ENCODE data around the gene PRKCQ.

PRKCQ gene

DNA sequence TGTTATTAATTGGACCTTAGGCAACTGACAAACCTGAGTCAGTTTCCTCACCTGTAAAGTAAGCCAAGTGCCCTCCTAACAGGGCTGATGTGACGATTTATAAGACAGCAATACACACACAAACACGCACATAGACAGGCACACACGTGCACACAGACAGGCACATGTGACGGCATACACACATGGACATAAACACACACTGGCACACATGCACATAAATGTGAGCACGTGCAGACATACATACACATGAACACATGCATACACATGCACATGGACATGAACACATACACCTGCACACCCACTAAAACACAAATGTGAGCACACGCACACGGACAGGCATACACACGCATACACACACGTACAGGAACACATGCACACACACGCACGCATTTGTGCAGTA is 148.9 kb downstream of the PRKCQ start:
- DNase-seq, result peak; percentile 13

DNA sequence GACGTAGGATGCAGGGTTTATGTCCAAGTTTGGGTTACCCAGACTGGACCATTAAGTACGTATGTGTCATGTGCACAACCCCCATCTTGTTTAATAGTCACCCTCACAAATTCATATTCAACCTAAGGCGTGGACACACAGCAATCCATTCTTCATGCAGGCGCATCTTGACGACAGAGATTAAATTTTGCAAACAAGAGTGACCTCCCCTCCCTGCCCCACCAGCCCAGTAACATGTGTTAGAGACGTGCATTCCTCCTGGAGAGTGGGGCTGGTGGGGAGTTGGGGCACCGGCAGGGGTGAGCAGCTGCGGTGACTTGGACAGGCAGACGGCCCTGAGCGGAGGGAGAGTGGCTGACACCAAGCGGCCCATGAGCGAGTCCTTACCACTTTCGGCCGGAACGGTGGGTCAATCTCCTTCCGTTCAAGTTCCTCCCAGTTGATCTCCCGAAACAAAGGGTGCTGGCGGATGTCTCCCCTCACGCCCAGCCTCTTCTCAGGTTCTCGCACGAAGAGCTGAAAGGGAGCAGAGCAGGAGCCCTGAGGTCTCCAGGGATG is 149.6 kb downstream of the PRKCQ start:
- no peak for DNase-seq

DNA sequence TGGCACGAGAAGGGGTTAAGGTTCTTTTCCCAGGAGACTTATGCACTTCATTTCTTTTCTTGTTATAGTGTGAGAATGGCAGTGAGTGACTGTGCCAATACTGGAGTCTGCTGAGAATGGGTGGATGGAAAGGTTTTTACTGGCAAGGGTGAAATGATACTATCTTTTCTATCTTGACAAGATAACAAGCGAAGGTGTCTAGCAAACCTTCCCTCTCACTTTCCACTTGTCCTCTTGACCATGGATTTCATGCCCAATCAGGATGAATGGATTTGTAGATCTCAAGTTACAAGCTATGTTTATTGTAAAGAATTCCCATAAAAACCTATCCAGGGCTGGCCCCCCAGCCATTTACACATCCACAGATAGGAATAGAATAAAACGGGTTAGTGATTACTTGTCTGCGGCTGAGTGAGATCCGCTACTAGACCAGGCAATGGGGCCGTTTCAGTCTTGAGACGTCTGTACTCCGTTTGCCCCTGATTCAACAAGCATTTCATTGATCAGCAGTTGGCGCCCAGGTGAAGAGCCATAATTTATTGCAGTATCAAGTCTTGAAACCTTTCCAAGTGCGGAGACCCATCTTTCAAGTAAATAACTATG is 152.6 kb downstream of the PRKCQ start:
- no peak for DNase-seq

DNA sequence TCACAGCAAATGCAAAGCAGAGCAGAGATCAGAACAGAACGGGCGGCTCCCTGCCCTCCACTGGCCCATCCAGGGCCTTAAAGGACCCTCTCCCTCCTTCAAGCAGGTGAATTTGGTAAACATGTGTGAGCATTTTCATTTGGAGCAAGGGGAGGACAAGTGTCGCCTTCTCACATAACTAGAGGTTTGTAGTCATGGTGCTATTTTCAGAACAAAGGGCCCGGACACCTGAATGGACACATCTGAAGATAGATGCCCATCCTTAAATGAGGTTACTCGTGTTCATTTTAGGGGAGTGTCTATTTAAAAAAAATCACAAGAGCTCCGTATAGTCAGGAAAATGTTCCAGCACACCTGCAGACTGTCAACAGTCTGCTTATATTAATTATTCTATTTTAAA is 153.8 kb downstream of the PRKCQ start:
- DNase-seq, result no peak

DNA sequence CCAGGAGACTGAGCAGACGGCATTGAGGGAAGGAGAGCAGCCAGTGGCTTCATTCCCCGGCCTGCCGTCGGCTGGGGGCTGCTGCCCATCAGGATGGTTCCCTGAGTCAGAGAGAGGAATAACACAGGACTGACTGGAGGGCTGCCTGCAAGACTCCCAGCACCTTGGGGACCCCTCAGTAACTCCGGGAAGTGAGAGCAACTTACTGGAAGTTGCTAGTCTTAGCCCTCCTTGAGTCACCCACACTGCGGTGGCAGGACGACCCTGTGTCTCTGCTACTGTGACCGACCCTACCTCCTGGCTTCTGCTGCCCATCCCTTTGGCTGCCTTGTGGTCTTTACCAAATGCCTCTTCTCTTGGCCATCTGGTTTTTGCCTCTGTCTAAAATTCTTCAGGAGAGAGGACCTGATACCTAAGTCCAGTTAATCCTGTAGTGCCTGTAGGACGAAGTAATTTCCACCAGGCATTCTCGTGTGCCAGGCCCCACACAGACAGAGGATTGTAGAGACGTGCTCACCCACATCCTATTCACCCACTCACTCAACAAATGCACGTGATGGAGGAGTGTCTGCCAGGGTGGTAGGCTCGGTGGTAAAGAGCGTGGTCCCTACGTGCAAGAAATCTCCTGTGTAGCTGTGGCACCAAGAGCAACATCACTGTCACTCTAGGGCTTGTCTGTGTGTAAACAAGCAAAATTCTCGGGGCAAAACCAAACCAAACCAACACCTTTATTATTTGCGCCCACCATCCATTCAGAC is 156.5 kb downstream of the PRKCQ start:
- DNase-seq, result peak; percentile 70

DNA sequence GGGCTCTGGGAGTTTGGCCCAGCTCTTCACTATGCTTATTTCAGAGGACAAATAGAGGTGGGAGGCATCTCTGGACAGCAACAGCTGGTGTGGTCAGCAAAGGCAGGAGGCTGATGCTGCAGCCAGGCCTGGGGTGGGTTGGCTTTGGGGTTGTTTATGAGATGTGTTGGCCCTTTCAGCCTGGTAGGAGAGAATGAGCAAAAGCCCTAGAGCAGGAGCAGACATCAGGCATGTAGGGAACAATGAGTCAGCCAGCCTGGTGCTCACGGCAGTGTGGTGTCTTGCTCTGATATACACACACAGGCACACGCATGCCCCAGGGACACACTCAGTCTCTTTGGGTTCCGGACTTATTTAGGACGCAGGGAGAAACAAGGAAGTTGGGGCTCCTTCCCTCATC is 157.1 kb downstream of the PRKCQ start:
- peak; percentile 75 for DNase-seq

DNA sequence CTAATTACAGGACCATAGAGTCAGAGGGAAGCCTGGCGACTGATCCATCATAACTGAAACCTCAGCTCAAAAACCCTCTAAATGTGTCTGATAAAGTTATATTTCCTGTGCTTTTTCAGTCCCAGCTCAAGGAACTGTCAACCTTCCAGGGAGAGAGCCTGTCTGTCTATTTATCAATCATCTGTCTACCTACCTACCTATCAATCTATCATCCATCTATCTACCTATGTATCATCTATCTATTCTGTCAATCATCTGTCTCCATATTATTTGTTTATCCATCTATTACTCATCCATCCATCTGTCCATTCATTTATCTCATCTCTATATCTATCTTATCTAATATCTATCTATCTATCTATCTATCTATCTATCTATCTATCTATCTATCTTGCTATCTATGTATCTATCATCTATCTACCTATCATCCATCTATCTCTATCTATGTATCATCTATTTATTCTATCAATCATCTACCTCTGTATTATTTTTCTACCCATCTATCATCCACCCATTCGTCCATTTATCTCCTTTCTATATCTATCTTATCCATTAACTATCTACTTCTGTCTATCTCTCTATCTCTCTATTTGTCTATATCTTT is 161.4 kb downstream of the PRKCQ start:
- DNase-seq, result no peak

DNA sequence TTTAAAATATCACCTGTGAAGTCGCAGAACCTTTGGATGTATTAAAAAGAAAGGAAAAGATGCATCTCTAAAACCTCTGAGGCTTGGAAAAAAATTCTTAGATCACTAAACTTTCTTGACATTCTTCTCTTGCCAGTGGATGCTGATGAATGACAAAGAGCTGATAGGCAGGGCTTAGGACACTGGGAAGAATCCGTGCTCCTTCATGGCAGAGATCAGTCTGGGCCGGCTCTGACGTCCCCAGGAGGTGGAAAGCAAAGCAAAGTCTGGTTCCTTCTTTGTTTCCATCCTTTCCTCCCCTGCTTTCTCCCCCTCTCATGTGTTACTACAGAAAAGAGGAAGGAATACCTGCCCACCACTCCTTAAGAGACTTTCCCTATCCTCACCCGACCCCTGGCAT is 161.9 kb downstream of the PRKCQ start:
- no peak for DNase-seq

DNA sequence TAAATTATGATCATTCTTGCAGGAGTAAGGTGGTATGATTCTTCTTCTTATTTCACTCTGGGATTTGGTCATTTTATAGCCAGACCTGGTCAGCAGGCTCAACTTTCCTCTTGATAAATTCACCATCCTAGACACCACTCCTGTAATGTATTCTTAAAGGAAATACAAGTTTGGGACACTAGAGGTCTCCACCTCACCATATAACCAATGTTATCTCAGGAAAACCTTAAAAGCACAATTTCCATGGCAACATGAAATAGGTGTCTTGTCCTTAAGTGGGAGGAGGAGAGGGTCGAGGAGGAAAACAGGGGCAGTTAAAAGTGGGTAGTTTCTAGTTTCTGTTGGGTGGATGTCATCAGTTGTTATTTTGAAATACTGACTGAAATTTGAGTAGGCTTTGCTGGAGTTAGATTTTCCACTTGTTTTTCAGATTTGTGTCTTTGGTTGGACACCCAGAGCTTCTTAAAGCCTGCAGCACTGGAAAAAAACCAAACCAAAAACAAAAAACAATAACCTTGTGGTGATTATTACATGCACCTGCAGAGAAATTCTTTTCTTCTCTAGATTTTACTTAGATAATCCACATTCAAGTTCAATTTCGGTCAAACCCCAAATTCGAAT is 163.1 kb downstream of the PRKCQ start:
- DNase-seq, result no peak

DNA sequence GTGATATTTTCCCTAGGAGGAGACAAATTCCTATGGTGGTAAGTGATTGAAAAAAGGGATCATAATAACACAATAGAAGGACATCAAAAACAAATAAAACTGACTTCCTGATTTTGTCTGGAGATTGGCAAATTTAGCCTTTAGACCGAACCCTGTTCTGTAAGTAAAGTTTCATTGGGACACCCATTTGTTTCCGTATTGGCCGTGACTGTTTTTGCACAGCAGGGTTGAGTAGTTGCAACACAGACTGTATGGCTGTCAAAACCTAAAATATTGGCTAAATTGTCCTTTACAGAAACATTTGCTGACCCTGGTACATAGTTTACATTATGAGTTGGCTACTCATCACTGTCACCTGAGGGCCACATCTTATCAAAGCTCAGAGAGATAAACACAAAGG is 168.6 kb downstream of the PRKCQ start:
- no peak for DNase-seq

DNA sequence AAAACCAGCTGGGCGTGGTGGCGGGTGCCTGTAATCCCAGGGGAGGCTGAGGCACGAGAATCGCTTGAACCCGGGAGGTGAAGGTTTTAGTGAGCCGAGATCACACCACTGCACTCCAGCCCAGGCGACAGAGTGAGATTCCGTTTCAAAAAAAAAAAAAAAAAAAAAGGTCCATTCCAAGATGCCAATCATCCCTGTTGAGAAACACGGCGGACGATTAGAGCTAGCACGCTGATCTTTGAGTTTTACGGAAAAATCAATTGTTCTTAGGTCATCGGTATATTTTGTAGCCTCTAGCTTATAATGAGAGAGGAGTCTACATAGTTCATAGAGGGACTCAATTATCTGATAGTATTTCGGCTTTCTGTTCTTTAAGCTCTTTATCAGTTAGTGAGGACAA is 169.2 kb downstream of the PRKCQ start:
- no peak for DNase-seq

DNA sequence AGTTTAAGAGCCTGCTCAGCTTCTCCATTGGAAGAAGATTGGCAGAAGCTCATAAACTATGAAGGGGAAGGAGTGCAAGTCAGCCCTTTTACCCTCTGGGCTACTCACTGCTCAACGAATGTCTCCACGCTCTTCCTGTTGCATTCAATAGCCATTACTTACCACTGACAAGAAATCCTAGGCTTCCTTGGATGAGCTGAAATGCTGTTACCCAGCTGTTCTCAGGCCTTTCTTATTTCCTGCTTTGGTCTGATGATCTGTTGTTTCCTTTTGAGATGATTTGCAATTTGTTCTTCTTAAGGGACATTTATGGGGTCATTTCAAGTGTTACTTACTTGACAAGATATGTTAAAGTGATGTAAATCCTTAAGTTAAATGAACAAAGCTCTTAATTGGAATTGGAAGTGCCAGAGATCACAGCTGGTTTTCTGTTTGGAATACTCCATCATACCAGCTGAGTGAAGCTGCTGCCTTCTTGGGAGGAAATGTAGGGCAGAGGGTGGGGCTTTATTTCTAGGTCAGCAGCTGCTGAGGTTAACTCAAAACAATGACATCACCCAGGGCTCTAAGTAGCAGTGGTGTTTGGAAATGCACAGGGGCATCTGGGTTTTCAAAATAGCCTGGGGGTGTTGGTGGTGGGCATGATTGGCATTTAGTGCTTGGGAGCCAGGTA is 170.0 kb downstream of the PRKCQ start:
- DNase-seq, result no peak

DNA sequence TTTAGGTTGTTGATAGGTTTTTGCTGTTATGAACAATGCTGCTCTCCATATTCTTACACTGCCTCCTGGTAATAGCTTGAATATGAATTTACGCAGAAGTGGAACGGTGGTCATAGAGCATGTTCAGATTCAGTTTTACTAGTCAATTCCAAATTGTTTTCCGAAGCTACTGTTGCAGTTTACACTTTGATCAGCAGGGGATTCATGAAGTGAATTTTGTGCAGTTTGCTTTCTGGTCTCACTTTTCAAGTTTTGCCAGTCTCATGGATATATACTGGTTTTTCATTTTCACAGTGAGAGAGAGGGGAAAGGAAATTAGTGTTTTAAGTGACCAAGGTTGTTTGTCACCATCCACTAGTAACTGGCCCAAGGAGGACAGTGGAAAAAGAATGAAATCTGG is 171.3 kb downstream of the PRKCQ start:
- no peak for DNase-seq

DNA sequence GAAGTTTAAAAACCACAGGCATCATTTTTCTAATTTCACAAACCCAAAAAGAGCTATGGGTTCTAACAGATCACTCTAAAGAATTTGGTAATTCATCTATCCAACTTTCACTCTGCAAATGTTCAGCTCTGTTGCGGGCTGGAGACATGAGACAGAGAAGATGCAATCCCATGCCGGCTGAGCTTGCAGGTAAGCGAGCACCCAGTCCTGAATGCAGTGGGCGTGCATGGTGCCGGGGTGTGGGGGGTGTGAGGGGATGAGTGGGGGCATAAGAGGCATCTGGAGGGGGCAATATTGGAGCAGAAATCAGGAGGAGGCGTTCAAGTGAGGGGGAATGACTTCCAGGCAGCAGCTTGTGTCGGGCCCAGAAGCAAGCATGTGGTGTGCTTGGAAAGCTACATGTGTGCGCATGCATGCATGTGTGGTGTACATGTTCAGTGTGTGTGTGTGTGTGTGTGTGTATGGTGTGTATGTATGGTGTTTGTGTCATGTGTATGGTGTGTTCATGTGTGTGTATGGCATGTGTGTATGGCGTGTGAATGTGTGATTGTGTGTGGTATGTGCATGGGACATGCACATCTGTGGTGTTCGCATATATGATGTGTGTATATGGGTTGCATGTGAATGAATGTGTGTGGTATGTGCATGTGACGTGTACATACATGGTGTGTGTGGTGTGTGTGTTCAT is 172.9 kb downstream of the PRKCQ start:
- no peak for DNase-seq

DNA sequence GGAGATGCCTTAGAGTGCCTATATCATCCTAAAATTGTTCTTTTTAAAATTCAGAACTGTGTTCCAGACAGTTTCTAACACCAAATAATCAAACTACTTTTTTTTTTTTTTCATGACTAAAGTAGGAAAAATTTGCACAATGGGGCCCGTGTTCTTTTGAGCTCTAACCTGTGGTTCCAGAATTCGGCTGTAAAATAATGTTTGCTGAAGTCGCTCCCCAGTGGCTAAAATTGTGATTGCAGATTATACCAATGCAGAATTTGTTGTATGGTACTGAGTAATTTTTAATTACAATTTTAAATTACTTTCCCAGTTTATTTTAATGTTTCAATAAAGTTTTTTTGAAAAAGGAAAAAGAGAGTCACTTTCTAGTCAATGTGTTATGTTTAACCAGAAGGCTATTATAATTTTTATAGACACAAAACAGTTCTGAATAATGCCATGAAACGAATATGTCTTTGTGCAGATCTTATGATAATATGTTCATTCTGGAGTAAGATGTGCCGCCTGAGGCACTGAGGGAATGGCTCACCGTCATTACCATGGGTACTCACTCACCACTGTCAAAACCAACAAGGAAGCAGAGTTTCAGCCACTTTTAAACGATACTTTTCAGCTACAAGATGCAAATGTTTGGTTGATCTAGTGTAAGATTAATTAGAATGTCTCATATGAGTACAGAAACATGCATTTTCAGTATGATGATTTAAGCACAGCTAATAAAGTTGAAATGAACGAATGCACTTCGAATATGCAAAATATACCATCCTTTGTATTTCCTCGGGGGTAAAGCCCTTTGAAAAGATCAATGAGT is 173.6 kb downstream of the PRKCQ start:
- DNase-seq, result no peak

DNA sequence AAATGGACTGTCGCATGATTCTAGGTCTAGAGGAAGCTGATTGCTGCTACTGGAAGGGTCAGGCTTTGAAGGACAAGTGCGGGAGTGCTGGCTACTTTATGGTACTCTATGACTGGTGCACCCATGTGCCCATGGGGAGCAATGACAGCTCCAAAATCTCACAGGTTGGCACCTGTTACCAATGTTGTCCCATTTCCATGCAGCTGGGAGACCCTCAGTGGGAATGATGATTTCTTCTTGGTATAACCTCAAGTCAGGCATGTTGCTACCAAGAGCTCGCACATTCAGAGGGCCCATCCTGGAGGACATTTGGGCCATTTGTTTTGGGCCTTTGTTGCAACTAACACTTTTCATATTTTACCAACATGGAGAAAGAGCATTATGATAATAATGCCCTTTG is 174.4 kb downstream of the PRKCQ start:
- DNase-seq, result no peak

DNA sequence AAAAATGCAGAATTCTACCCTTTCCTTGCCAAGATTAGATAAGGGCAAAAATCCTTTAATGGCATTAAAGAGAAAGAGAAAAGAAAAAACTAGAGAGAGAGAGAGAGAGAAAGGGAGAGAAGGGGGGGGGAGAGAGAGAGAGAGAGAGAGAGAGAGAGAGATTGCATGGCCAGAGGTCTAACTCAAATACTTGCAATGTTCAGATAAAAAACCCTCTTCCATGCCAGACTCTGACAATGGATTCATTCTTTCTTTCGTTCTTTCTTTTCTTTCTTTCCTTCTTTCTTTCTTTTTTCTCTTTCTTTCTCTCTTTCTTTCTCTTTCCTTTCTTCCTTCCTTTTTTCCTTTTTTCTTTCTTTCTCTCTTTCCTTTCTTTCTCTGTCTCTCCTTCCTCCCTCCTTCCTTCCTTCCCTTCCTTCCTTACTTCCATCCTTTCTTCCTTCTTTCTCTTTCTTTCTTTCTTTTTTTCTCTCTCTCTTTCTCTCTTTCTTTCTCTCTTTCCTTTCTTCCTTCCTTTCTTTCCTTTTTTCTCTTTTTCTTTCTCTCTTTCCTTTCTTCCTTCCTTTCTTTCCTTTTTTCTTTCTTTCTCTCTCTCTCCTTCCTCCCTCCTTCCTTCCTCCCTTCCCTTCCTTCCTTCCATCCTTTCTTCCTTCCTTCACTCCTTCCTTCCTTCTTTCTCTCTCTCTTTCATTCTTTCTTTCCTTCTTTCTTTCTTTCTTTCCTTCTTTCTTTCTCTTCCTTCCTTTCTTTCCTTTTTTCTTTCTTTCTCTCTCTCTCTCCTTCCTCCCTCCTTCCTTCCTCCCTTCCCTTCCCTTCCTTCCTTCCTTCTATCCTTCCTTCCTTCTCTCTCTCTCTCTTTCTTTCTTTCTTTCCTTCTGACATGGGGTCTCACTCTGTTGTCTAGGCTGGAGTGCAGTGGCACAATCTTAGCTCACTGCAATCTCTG is 175.7 kb downstream of the PRKCQ start:
- no peak for DNase-seq

DNA sequence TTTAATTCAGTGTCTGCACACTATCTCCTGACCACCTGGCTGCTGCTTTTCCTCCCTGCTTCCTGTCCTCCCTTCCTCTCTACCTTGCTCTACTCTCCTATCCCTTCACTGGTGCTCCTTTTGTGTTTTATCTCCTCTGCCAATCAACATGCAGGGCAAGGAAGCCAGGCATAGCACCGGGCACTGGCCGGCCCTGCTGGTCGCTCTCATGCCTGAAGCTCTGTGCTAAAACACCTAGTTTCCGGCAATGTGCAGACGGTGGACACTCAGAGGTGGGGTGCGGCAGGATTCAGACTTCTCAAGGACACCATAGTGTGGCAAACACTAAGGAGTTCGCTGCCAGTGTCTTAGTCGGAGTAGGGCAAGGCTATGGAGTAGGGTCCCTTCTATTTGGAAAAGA is 177.1 kb downstream of the PRKCQ start:
- no peak for DNase-seq

DNA sequence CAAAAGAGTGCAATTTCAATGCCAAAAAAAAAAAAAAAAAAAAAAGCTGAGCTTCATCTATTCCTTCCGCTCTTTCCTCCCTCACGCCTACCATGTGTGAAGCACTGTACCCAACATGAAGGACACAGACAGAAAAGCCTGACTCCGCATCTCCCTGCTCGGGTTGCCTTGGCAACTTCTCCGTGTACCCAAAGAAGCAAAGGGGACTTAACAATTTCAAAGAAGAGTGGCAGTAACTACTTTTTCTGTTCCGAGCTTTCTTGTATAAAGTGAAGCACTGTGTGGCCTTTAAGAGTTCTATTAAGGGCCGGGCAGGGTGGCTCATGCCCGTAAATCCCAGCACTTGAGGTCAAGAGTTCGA is 177.7 kb downstream of the PRKCQ start:
- DNase-seq, result no peak

DNA sequence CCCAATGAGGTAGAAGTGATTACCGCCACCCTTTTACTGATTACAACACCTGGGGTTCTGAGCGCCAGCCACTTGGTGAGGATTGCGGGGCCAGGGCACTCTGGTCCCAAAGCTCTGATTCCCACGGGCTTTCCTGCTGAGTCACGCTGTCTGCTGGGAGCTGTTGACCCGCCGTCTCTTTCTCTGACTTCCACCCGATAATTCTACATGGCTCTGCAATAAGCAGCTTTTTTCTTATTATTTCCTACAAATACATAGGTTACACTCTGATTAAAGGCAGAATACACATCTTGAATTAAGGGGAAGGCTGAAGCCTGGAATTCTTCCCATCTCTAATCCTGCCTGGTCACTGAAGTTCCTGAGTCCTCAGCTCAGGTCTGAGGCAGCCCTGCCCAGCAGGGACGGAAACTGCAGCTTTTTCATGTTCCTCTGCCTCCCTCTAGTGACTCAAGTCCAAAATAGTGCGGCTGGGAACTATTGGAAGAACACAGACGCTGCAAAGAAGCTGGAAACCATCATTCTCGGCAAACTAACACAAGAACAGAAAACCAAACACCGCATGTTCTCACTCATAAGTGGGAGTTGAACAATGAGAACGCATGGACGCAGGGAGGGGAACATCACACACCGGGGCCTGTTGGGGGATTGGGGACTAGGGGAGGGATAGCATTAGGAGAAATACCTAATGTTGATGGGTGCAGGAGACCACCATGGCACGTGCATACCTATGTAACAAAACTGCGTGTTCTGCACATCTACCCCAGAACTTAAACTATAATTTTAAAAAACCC is 178.3 kb downstream of the PRKCQ start:
- peak; percentile 74 for DNase-seq

Measured in activated CD8-positive, alpha-beta memory T cell treated with anti-CD3 and anti-CD28 coated beads for 24 hours (primary cell).